GM19324 (cell line): ENCODE data around the gene F2.
"Not testable (repeated sequence)": the region's sequence is repeated elsewhere in the genome, so short reads cannot be mapped to it uniquely, and the experiment has no call there.

ENCODE experiments used
- ATAC-seq: cut with Tn5 transposase; IDR thresholded peaks from one replicate; pipeline ENCODE4 v1.9.1; 2021; ENCODE audit warnings: mild to moderate bottlenecking, moderate library complexity; ENCODE audit not compliant: unreplicated experiment, low FRiP score

The F2 gene

DNA sequence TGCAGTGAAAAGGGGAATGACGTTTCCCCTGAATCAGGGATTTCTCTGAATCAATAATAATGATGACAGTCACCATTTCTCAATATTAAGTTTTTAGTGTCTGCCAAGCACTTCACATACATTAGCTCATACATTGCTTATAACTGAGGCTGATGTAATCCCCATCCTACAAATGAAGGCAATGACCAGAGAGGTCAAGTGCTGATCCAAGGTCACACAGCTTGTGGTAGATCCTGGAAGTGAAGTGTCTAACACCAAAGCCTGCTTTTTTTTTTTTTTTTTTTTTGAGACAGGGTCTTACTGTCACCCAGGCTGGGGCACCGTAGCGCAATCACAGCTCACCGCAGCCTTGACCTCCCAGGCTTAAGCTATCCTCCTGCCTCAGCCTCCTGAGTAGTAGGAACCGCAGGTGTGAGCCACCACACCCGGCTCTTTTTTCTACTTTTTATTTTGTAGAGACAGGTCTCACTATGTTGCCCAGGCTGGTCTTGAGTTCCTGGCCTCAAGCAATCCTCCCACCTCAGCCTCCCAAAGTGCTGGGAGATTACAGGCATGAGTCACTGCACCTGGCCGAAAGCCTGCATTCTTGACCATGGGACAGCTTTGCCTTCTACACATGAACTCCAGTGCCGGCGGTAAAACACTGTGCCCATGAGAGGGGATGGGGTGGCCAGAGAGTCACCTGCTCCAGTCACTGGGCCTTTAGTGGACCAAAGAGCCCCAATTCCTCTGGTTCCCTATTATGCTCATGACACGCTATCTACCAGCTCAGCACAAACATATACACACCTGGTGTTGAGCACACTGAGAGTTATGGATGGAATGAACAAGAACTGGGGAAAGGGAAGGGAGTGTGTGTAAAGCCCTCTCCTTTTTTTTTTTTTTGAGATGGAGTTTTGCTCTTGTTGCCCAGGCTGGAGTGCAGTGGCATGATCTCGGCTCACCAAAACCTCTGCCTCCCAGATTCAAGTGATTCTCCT lies 36.0 kb upstream of the F2 start:
- ATAC-seq, result no peak

DNA sequence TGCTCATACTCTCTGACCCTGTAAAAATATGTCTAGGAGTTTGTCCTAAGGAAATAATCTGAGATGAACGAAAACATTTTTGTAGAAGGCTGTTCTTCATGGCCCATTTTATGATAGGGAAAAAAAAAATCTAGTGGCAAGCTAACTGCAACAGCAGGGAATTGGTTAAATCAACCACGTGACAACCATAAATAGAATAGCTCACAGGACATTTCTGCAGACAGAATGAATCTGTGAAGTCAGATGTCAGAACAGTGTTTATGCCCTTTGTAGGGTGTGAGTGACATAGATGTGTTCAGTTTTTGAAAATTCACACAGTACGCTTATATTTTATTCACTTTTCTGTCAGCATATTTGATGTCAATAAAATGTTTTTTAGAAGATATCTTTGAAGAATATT lies 34.6 kb upstream of the F2 start:
- no peak for ATAC-seq

DNA sequence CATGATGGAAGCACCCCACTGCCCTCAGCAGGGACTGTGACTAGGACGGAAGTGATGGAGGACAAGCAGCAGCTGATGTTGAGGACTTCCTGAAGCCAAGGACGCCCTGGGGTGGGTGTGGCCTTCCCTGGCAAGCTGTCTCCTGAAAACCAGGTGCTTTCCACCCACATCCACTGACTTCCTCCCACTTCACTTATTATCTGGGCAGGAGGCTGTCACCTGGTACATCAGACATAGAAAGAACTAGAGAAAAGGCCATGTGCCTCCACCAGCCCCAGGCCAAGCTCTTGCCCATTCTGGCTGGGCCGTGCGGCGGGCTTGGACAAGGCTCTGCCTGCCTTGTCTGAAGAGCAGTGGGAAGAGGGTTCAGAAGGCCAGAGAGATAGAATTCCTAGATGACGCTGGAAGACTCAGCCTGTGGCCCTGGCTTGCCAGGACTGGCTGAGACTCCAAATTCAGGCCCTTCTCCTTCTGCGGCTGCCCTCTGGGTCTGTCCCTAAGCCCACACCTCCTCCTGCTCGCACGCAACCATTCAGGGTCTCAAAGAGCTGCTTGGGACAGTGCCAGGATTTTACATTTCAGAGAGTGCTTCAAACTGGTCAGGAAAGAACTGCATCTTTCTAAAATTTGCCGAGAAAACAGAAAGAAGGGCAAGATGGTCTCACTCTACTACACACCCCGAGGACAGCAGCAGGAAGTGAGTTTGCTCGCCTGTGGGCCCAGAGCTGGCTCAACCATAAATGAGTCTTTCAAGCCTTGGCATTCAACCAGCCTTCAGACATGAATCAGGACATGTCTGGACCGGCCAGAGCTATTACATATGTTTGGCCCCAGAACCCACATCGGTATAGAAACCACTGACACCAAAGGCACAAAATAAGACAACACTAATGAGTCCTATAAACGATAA lies 31.9 kb upstream of the F2 start:
- ATAC-seq, result no peak

DNA sequence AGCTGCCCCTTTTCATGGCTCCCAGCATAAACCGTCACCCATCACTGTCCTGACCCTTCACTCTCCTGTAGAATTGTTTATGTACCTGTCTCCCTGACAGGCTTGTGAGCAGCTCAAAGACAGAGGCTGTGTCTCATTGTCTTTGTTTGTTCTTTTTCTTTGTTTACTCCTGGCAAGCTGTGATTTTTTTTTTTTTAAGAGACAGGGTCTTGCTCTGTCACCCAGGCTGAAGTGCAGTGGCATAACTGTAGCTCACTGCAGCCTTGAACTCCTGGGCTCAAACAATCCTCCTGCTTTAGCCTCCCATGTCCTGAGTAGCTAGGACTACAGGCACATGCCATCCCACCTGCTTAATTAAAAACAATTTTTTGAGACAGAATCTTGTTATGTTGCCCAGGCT lies 28.3 kb upstream of the F2 start:
- no peak for ATAC-seq

DNA sequence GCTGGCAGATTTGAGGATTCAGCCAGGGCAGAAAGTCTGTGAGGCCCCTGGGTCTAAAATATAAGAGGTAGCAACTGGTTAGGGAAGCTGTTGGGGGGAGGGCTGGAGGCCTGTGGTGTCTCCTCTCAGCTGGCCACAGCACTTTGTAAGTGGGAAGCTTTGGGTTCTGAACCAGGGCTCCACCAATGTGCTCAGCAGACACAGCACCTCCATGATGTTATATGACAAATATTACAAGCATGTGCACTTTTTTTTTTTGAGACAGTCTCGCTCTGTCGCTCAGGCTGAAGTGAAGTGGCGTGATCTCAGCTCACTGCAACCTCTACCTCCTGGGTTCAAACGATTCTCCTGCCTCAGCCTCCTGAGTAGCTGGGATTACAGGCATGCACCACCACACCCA lies 26.6 kb upstream of the F2 start:
- ATAC-seq, result no peak

DNA sequence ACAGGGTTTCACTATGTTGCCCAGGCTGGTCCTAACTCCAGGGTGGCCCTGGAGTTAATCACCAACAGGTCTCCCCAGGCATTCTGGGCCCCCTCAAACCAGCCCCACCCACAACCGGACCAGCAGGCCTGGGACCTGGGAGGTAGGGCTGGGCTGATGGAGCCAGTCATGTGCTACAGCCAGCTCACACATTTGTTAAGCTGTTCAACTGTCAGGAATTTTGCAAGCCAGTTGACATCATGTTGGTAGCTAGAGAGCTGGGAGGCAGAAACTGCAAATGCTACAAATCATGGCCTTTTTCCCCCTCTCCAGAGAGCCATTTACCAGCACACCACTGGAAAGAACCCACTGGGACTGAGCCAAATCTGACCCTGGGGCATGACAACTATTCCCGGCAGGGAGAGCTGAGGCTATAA lies 25.4 kb upstream of the F2 start:
- no peak for ATAC-seq

DNA sequence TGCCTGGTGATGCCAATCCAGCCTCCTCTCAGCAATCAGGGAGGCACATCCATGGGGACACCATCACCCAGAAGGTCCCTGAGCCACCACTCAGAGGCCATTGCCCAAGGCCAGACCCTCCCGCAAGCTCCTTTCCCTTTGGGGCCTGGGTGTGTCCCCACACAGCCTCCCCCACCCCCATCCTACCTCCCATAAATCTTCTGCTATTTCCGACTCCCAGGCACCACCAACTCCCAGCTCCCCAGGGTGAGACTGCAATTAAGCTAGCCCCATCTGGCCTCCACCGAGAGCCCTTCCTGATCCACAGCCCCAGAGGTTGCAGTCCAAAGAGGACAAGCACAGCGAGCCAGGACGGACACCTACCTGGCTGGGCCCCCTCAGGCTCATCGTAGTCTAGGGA lies 24.9 kb upstream of the F2 start:
- ATAC-seq, result no peak

DNA sequence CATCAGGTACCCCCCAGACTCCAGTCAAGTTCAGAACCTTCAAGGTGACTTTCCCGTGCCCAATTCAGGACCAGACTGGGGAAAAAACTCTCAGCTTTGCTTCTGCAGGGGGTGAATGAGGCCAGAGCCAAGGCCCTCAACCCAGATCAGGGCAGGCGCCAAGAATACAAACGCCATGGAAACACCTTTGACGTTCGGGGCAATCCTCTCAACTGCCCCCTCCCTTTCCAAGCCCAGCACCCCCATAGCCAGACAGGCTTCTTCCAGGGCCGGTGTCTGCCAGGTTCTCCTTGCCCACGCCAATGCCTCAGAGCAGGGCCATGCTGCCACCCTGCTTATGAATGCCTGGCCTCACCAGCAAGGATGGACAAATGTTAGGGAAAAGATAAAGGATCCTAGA lies 24.4 kb upstream of the F2 start:
- ATAC-seq, result no peak

DNA sequence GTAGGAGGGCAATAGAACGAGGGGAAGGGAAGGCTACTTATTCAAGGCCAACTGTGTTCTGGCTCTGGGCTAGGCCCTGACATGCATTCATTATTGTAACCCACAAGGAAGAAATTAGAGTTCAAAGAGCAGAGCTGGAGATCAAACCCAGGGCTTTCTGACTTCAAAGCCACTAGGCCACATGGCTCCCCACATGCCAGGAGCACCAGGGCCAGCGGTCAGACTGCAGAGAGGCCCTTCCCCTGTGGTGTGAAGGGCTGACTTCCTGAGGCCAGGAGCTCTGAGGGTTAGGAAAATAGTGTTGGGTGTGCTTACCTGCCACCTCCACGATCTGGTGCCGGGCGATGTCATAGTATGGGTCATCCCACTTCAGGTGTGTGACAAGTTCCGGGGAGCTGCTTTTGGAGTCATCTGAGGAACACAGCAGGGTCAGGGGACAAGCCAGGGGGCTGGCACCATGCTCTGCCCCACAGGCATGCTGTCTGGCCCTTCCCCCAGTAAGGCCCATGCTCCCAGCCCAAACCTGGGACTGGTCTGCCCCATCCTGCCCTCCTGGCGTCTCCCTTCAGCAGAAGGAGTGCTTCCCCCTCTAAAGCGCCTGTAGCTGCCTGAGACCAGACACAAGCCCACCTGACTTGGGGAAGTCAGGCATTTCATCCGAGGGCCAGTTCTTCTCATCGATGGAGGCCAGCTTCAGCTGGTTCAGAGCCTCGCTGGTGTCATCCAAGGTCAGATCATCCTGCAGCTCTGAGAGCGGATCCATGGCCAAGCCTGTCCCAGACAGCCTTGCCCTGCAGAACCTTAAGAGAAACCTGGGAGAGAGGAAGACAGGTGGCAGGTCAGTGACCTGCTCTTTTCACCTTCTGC lies 23.4 kb upstream of the F2 start:
- no peak for ATAC-seq

DNA sequence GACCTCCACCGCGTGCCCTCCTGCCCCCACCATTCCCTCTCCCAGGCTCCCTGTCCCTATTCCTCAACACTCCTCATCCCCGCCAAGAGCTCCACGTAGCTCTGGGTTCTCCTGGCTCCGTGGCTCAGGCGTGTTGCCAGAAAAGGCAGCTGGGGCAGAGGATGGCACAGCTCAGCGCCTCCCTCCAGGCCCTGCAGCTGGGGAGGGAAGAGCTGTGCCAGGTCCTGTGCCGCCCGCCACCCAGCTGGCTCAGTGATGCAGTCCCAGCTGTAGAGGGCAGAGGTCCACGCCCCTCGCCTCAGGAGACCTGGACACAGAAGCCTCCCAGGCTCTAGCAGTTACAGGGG lies 22.8 kb upstream of the F2 start:
- ATAC-seq, result no peak

DNA sequence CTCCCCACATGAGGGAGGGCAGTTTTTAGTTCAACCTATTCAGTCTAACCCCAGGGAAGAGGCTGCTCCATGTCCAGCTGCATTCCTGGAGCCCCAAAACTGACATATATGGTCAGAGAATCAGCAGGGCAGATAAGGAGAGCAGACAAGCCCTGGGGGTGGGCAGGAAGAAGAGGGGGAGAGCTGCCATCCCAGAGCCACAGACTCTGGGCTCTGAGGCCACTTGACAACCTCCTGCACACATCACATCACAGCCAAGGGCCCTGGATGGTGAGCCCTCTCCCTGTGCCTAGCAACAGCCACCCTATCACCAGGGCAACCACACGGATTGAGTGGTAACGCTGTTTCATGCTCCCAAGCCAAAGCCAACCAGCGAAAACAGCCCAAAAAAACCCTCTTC lies 21.7 kb upstream of the F2 start:
- ATAC-seq, result no peak

DNA sequence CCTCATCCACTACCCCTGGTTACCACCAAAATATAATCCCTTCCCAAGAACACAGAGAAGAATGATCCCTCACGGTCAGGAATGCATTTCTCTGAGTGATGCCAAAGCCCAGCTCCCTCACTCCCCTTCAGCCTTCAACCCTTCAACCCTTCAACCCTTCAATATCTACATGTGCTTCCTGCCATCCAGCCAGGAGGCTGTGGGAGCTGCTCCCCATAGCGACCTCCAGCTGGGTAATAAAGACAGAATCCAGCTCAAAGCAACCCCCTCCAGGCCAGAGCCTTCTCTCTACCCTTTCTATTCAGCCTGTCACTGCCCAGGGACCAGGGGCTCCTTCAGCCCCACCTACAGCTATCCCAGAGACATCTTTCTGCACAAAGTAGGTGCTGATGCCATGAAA lies 21.3 kb upstream of the F2 start:
- ATAC-seq, result no peak

DNA sequence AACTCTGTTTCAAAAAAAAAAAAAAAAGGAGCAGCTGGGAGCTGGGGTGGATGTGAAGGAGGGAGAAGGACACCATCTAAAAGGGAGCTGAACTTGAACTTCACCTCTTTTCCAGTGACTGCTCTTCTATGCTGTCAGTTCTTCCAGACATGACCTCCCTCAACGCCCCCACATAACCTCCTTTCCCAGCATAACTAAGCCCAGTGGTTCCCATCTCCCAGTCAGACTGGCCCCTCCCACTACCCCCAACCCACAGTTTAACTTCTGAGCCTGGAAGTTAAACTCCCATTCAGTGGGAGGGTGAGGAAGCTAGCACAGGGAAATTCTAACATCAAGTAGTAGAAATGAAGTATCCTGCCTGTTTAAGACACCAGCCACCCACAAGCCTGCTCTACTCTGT lies 20.4 kb upstream of the F2 start:
- ATAC-seq, result no peak

DNA sequence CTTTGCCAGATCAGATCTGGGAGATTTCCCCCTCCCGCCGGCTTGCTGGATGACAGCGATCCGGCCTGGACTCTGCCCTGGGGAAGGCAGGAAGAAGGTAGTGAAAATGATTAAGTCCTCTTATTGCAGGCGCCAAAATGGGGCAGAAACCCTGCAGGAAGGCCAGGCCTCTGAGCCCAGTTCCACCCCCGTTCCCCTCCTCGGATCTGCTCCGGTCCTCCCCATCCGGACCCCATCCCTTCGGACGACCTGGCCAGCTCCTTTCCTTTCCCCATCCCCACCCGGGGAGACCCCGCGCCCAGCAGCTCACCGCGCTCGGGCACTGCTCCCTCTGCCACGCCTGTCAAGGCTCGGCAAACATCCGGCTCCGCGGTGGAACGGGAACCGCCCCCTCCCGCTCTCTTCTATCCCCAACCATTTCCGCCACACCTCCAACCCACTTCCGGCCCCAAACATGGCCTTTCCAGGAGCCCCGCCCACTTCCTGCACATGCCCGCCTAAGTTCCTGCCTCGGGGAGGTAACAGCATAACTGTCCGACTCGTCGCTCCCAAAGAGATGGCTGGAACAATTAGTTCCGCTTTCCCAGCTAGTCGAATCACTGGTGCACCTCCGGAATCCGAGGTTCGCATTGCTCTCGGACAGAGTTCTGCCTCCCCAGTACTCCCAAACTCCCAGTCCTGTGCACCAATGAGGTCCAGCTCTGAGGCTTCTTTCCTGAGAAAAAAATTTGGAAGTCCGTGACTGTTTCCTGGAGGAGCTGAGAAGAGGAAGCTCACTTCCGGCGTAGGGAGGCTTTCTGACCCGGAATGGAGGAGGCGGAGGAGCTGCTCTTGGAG lies 18.6 kb upstream of the F2 start, which contains the start of the genes ARHGAP1 and ZNF408:
Gene ARHGAP1 (minus strand): TSS at position 379 of the 837 bp plus-strand sequence. CDS start 4,512 bp downstream, outside the sequence.
Gene ZNF408 (plus strand): TSS at position 791 of the 837 bp plus-strand sequence. CDS start 17 bp downstream, at position 808.
- peak; percentile 91 for ATAC-seq

DNA sequence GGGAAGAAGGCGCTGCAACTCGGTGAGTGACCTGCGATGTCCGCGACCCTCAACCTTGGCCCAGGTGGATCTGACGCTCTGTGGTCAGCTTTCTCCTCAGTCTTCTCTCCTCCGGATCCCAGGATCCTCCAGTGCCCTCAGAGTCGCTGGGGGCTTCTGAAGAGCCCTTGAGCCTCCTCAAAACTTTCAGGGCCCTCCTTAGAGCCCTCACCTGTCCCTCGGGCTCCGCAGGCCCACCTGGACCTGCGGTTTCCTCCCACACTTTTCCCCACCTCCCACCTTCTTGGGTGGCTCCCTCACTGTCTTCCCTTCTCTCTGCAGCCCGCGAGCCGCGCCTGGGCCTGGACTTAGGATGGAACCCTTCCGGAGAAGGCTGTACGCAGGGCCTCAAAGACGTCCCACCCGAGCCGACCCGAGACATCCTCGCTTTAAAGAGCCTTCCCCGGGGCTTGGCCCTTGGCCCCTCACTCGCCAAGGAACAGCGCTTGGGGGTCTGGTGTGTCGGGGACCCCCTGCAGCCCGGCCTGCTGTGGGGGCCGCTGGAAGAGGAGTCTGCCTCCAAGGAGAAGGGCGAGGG lies 17.8 kb upstream of the F2 start:
- ATAC-seq, result no peak

DNA sequence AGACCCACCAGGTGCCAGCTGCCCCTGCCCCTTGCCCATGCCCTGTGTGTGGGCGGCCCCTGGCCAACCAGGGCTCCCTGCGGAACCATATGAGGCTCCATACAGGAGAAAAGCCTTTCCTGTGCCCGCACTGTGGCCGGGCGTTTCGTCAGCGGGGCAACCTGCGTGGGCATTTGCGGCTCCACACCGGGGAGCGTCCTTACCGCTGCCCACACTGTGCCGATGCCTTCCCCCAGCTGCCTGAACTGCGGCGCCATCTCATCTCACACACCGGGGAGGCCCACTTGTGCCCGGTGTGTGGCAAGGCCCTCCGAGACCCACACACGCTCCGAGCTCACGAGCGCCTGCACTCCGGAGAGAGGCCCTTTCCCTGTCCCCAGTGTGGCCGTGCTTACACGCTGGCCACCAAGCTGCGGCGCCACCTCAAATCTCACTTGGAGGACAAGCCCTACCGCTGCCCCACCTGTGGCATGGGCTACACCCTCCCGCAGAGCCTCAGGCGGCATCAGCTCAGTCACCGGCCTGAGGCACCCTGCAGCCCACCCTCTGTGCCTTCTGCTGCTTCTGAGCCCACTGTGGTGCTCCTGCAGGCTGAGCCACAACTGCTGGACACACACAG lies 13.8 kb upstream of the F2 start:
- ATAC-seq, result no peak

DNA sequence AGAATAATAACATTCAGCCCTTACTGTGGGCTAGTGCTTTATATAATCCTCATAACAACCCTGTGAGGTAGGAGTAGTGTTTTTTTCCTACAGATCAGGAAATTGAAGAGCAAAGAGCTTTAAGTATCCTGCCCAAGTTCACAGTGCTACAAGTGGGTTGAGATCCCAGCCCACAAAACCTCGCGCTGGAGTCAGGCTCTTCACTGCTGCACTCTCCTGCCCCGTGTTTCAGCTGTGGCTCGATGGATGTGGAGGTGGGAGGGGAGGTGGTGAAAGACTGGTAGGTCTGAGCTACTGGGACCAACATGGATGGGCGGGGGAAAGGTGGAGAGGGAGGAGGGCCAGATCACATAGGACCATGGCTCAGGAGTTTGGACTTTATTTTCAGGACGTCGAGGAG lies 12.1 kb upstream of the F2 start:
- ATAC-seq, result no peak

DNA sequence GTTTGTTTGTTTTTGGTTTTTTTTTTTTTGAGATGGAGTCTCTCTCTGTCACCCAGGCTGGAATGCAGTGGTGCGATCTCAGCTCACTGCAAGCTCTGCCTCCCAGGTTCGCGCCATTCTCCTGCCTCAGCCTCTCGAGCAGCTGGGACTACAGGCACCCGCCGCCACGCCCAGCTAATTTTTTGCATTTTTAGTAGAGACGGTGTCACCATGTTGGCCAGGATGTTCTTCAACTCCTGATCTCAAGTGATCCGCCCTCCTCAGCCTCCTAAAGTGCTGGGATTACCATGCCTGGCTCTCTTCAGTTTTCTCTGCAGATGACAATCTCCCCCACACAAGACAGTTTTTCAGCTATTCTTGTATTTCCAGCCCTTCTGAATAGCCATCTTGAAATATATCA lies 9.7 kb upstream of the F2 start:
- not testable (repeated sequence) for ATAC-seq

DNA sequence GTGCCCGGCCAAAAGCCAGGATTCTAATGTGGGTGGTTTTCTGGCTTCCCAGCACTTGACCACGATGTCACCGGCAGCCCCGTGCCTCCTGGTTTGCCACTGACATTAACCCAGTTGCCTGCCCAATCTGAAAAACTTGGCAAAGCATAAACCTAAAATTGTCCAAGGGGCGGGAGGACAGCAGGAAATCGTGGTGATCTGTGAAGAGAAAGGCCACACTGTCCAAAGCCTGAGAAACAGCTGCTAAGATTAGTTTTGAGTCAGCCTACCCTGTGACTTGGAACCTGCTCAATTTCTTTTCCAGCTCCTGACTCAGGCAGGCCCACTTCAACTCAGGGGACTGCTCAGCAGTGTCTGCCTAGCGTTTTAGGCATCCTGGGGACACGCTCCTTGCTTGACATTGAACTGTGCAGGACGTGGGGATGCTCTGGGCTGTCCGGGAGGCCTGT lies 8.2 kb upstream of the F2 start:
- ATAC-seq, result no peak
